AG09309 (cell line): ENCODE data around the gene KCND3.

Experiments
- DNase-seq: peaks from one replicate; pipeline ENCODE4 v3.0.0-alpha.2; 2010; ENCODE audit warnings: low read depth
- H3K4me3 ChIP-seq: 2 replicates; pipeline ENCODE4 v1.5.1; 2011; ENCODE audit warnings: mild to moderate bottlenecking, low read depth, low read length, moderate library complexity; ENCODE audit not compliant: control insufficient read depth
- TF ChIP-seq, protein P1 (sequence below): IDR thresholded peaks from 2 replicates; pipeline ENCODE4 v1.5.1; 2011; ENCODE audit warnings: mild to moderate bottlenecking, low read depth, low read length, inconsistent platforms; ENCODE audit not compliant: insufficient read depth, control insufficient read depth; ENCODE audit errors: missing control alignments

Gene KCND3

DNA sequence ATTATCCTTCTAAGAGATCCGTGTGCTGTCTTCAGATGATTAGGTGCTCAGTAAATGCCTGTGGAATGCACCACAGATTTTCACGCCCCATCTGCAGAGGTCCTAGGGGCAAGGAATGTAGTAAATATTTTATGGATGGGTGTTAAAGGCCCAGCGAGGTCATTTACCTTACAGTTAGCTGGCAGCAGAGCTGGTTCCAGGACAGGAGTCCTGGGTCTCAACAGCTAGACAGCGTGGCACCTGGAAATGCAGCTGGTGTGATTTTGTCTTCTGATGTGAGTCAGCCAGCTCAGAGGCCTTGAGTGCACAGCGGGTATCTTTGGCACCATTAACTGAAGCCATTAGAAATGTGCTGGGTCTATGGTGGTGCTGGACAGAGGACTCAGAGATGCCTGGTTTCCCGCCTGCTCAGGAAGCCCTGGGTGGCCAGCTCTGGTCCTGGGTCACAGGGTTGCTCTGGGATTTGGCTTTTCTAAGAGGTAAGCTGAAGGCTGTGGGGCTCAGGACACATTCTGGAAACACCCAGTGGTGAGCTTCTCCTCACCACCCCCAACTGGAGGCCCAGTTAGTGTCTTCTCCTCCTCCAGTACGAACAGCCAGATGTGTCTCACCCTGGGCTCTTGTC lies 168.2 kb downstream of the KCND3 start:
- no peak overlapping the region for H3K4me3 ChIP-seq
- DNase-seq = no peak
- TF ChIP-seq, protein P1, sequence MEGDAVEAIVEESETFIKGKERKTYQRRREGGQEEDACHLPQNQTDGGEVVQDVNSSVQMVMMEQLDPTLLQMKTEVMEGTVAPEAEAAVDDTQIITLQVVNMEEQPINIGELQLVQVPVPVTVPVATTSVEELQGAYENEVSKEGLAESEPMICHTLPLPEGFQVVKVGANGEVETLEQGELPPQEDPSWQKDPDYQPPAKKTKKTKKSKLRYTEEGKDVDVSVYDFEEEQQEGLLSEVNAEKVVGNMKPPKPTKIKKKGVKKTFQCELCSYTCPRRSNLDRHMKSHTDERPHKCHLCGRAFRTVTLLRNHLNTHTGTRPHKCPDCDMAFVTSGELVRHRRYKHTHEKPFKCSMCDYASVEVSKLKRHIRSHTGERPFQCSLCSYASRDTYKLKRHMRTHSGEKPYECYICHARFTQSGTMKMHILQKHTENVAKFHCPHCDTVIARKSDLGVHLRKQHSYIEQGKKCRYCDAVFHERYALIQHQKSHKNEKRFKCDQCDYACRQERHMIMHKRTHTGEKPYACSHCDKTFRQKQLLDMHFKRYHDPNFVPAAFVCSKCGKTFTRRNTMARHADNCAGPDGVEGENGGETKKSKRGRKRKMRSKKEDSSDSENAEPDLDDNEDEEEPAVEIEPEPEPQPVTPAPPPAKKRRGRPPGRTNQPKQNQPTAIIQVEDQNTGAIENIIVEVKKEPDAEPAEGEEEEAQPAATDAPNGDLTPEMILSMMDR = no peak

DNA sequence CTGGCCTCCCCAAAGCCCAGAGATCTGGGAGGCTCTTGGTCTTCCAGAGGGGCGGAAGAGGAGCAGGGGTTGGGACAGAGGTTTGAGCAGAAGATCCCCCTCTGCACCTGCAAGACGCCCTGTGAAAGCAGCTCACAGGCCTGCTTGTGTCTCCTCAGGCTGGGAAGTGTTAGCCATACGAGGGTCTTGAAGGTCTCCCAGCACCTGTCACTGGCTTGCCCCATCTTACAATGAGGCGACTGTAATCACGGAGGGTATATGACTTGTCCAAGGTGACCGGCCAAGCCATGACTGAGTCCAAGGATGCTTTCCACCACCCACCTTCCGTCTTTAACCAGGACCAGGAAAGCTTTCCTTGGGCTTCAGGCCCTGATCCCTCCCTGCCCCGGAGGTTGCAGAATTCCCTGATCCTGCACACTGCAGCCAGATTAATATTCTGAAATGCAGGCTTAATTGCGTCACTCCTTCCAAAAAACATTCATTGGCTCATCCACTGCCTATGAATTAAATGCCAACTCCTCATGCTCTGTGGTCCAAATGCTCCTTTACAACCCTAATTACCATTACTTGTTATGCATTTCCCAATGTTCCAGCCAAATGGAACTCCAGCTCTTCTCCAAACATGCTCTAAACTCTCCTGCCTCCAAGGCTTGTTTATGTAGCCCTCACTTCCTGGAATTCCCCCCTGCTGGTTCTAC lies 169.8 kb downstream of the KCND3 start:
- TF ChIP-seq, protein P1 = no peak
- DNase-seq = no peak
- no peak overlapping the region for H3K4me3 ChIP-seq

DNA sequence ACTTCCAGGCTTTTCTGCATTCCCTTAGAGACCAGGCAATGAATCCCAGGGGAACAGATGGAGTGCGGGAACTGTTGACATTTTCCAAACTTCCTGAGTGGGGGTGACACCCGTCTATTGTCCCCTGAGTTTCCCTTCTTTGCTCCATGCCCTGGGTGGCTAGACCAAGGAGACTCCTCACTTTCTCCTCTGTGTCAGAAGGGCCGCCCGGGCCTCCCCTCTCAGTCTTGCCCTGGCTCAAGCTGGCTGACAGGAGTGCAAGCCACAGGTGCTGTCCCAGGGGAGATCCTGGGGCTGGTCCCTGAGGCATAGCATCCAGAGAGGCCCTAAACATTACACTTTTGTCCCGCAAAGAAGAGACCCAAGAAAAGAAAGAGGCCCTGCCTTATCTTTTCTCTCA lies 170.9 kb downstream of the KCND3 start:
- H3K4me3 ChIP-seq = no peak overlapping the region
- no peak for DNase-seq
- TF ChIP-seq, protein P1 = no peak

DNA sequence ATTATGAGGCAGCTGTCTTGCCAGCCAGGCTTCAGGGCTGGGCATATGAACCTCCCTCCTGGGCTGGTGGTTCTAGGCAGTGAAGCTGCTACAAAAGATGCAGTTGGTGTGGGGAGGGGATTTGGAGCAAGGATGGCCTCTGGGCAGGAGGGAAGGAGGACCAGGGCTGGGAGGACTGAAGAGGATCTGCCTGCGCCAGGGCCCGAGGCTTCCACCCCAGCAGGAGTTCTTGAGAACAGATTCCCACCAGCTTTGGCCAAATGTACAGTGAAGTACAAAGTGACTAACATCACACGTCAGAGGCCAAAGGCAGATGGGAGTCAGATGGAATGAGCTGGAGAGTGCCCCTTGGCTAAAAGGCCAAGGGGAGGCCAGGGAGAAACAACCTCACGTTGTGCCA lies 171.4 kb downstream of the KCND3 start:
- H3K4me3 ChIP-seq = no peak overlapping the region
- DNase-seq = no peak
- TF ChIP-seq, protein P1 = no peak

DNA sequence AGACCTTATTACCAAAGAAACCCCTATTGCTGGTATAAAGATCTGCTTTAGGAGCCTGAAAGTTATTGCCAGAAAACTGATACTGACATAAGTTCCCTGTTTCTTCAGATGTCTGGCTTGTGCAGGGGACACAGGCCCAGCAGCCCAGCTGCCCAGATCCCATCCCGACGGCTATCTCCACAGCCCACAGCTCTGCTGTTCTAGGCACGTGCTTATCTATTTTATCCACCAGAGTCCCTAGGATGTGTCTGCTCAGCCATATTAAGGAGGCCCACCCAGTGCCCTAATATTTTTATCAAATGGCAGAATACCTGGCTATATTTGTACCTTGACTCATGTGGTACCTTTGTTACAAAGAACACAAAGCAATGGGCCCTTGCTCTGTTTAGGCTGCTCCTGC lies 174.8 kb downstream of the KCND3 start:
- H3K4me3 ChIP-seq = no peak overlapping the region
- TF ChIP-seq, protein P1 = no peak
- no peak for DNase-seq

DNA sequence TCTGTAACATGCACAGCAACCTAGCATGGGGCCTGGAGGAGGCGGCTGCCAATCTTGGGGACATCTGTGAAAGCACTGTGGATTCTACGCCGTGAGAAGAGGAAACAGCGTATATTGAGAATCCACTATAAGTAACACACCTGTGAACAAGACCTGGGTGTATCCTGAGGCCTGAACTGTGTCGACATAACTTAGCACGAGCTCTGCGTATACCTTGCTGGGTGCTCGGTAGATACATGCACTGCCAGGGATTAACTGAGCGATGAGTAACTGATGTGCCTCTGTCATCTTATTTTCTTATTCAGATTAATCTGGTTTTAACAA lies 175.2 kb downstream of the KCND3 start:
- TF ChIP-seq, protein P1 = no peak
- H3K4me3 ChIP-seq = no peak overlapping the region
- DNase-seq = no peak
